ENCODE results near the gene MXRA8. TPM values are rescaled to one million over a fixed set of nuclear protein-coding genes. Genes with fewer than 3 reads are reported as not detected.

The MXRA8 gene
- total RNA-seq, 1 experiment from 2014 or later = 9.6 TPM

DNA sequence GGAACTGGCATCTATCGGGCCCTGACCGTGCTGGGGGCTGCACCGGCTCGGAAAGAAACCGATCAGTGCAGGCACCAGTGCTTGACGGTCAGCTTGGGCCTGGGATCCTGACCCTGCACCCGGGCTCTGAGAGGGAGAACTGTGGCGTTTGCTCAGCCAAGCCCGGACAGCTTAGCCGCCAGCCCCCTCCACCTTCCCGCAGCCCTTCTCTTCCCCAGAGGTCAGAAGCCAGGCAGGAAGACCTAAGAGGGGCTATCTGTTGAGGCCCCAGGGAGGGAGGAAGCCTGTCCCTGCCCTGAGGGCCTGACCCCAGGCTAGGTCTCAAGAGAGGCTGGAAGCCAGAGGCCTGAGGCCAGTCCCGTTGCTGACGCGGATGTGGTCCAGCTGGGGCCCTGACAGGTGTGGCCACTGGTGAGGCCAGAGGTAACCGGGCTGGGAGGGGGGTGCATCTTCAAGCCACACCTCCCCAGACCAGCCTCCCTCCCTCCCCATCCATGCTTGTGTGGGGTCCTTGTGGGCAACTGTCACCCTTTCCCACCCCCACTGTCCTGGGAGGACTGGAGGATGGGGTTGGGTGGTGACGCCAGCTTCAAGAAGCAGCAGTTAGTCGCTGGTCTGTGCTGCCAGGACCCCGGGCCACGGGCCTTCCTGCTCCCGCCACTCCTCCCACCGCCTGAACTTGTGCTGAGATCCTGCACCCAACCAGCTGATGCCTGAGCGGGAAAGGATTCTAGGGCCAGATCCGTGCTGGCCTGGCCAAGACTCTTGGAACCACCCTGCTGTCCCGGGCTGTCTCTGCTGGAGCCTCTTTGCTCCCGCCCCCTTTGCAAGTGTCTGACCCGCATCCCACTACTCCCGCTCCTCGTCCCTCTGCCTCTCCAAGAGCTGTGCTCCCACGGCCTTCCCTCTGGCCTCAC, 6.6 kb downstream of the MXRA8 start:
- peak overlapping the region; percentile 52 to 70 for H3K4me3 Mint-ChIP-seq
- peaks cover 3% of the 10 kb centered on the region for H4K20me1 ChIP-seq (ENCODE audit: control insufficient read depth, insufficient read depth, insufficient read length)

More for the DNA sequence above, 6.6 kb downstream of the MXRA8 start:
- Histone ChIP-seq H3K4ac (ENCODE audit: low read depth, low read length) (no peak overlapping the region), H2BK20ac (ENCODE audit: low read depth, low read length, poor library complexity, severe bottlenecking) (no peak overlapping the region), H2BK15ac (ENCODE audit: low read depth, low read length) (no peak overlapping the region), H3K79me2 (ENCODE audit: insufficient read depth, low read length) (peaks cover 3% of the 10 kb centered on the region; the same call in 1 of the 2 replicates), H2BK120ac (ENCODE audit: low read depth, low read length, poor library complexity, severe bottlenecking) (no peak overlapping the region), H3K56ac (ENCODE audit: insufficient read length, low read depth, low read length) (no peak overlapping the region), H2AFZ (ENCODE audit: low read length) (no peak overlapping the region), H3K18ac (ENCODE audit: insufficient read length, low read depth, low read length) (no peak overlapping the region), H3T11ph (ENCODE audit: low read length) (no peak overlapping the region), H2BK5ac (ENCODE audit: insufficient read length, low read length) (no peak overlapping the region), H3K9me3 (ENCODE audit: control insufficient read depth, low read depth, low read length) (no peaks in the 10 kb centered on the region), H3K23me2 (ENCODE audit: insufficient read length, low read depth, low read length, poor library complexity, severe bottlenecking) (peaks cover 15% of the 10 kb centered on the region), H3K4me1 (ENCODE audit: insufficient read depth, low read length) (no peaks in the 10 kb centered on the region; the same call in 1 of the 2 replicates), H2BK12ac (ENCODE audit: insufficient read length, low read depth, low read length) (no peak overlapping the region), H2AK5ac (ENCODE audit: insufficient read length, low read length) (no peak overlapping the region), H4K91ac (ENCODE audit: insufficient read length, low read depth, low read length) (no peak overlapping the region), H3K14ac (ENCODE audit: insufficient read depth, low read length) (no peak overlapping the region), H3K27ac (ENCODE audit: insufficient read length, low read depth, low read length) (no peak overlapping the region), H3K9ac (ENCODE audit: extremely low read depth, insufficient read length, low read length) (no peak overlapping the region), H3K27me3 (ENCODE audit: insufficient read depth, low read length) (peaks cover 4% of the 10 kb centered on the region; the same call in 1 of the 2 replicates), H3K79me1 (ENCODE audit: insufficient read depth, low read depth, low read length, poor library complexity, severe bottlenecking) (peaks cover 10% of the 10 kb centered on the region), H4K8ac (replicated peaks; ENCODE audit: insufficient read length, low read depth, low read length) (no peak overlapping the region), H3K4me2 (ENCODE audit: insufficient read depth, insufficient read length, low read length) (peak overlapping the region; percentile 25), H3K23ac (ENCODE audit: insufficient read length, low read depth, low read length) (no peak overlapping the region), H4K5ac (ENCODE audit: insufficient read length, low read depth, low read length) (no peak overlapping the region)
- H3K9me3 Mint-ChIP-seq = no peaks in the 10 kb centered on the region
- peaks cover 22 to 38% of the 10 kb centered on the region in 2 experiments for H3K4me1 Mint-ChIP-seq
- H3K36me3 Mint-ChIP-seq (ENCODE audit: insufficient read depth in 1 of 3, low read depth in 3 of 3) = peaks cover 0 to 8% (median 2%) of the 10 kb centered on the region in 3 experiments; a peak in 1 of 7 replicates
- H3K27me3 Mint-ChIP-seq (ENCODE audit: low read depth) = peaks cover 27% of the 10 kb centered on the region
- TF ChIP-seq, protein P1, sequence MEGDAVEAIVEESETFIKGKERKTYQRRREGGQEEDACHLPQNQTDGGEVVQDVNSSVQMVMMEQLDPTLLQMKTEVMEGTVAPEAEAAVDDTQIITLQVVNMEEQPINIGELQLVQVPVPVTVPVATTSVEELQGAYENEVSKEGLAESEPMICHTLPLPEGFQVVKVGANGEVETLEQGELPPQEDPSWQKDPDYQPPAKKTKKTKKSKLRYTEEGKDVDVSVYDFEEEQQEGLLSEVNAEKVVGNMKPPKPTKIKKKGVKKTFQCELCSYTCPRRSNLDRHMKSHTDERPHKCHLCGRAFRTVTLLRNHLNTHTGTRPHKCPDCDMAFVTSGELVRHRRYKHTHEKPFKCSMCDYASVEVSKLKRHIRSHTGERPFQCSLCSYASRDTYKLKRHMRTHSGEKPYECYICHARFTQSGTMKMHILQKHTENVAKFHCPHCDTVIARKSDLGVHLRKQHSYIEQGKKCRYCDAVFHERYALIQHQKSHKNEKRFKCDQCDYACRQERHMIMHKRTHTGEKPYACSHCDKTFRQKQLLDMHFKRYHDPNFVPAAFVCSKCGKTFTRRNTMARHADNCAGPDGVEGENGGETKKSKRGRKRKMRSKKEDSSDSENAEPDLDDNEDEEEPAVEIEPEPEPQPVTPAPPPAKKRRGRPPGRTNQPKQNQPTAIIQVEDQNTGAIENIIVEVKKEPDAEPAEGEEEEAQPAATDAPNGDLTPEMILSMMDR (conservative IDR thresholded peaks at IDR 0.05) = no peak
- DNase-seq = no peak
- no CpG with 5 or more reads among the region's 29 CpGs for WGBS (ENCODE audit: extremely low coverage, insufficient read length, low lambda C conversion rate)
- peak overlapping the region in 1 of 3 experiments; percentile 81; a peak in 1 of 7 replicates for H3K27ac Mint-ChIP-seq

Measured in H9 (cell line).